Activated CD4-positive, alpha-beta memory T cell treated with anti-CD3 and anti-CD28 coated beads, Interleukin-2, amount 10 ng/mL, durations not matched to agents 7 days and 5 days (primary cell): ENCODE data around the gene CCNY. TPM values are rescaled to one million over a fixed set of nuclear protein-coding genes. Genes with fewer than 3 reads are reported as not detected.
"Not testable (repeated sequence)": the region's sequence is repeated elsewhere in the genome, so short reads cannot be mapped to it uniquely, and the experiment has no call there.

Experiments
- CTCF ChIA-PET: fragments of 350-600 bp; sonication (Branson Sonifier 250); formaldehyde crosslinking; loops from one replicate; lab custom pipeline; 2021; ENCODE audit warnings: antibody characterized with exemption, inconsistent platforms; lab: Charles Lee
- POLR2A ChIA-PET: fragments of 350-600 bp; sonication (Branson Sonifier 250); formaldehyde crosslinking; loops from one replicate; lab custom pipeline; 2021; ENCODE audit warnings: antibody characterized with exemption; lab: Charles Lee
- DNase-seq: peaks from one replicate; pipeline ENCODE4 v3.0.0-alpha.2; 2020
- H3K27ac Mint-ChIP-seq: one replicate; pipeline ENCODE4 v1.8.0; 2021; ENCODE audit warnings: mild to moderate bottlenecking, mixed read lengths
- H3K27me3 Mint-ChIP-seq: one replicate; pipeline ENCODE4 v1.8.0; 2021; ENCODE audit warnings: mixed read lengths
- H3K36me3 Mint-ChIP-seq: one replicate; pipeline ENCODE4 v1.8.0; 2021; ENCODE audit warnings: low read depth, mixed read lengths
- H3K4me1 Mint-ChIP-seq: one replicate; pipeline ENCODE4 v1.8.0; 2021; ENCODE audit warnings: mixed read lengths
- H3K4me3 Mint-ChIP-seq: one replicate; pipeline ENCODE4 v1.8.0; 2021; ENCODE audit warnings: mild to moderate bottlenecking, mixed read lengths
- H3K9me3 Mint-ChIP-seq: one replicate; pipeline ENCODE4 v1.8.0; 2021; ENCODE audit warnings: mixed read lengths
- total RNA-seq, 2 experiments: library from RNA; stranded (reverse); gene quantifications; one replicate each; pipeline ENCODE4 v1.2.3, GENCODE V29; 2021

CCNY gene
- total RNA-seq, 2 experiments from 2014 or later, result 49.3 to 56.7 TPM

DNA sequence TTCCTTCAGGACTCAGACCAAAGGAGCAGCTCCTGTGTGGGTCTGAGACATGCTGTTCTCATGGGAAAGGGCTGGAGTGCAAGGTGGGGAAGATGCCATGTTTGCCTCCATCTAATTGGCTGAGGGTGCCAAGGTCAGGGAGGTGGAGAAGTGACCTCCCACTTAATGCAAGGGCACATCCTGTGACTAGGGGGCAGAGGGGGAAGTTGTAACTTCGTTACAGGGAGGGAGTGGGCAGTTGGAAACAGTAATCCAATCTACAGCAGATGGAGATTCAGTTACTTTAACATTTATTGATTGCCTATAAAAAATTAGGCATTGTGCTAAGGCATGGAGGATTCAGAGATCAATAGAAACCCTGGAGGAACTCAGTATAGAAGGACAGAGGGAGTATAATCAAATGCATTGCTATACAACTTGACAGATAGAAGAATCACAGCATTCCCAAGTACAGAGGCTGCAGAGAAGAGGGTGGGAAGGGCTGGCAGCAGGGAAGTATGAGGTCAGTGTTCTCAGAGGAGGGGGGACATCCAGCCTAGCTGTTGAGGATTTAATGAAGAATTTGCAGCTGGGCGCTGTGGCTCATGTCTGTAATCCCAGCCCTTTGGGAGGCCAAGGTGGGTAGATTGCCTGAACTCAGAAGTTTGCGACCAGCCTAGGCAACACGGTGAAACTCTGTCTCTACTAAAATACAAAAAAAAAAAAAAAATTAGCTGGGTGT, 75.9 kb downstream of the CCNY start:
- Mint-ChIP-seq H3K27ac (no peak overlapping the region), H3K9me3 (no peaks in the 10 kb centered on the region), H3K4me3 (no peak overlapping the region), H3K36me3 (no peaks in the 10 kb centered on the region), H3K27me3 (no peaks in the 10 kb centered on the region), H3K4me1 (peaks cover 8% of the 10 kb centered on the region)
- ChIA-PET CTCF (no interaction called here), POLR2A (no interaction called here)
- DNase-seq, result no peak

DNA sequence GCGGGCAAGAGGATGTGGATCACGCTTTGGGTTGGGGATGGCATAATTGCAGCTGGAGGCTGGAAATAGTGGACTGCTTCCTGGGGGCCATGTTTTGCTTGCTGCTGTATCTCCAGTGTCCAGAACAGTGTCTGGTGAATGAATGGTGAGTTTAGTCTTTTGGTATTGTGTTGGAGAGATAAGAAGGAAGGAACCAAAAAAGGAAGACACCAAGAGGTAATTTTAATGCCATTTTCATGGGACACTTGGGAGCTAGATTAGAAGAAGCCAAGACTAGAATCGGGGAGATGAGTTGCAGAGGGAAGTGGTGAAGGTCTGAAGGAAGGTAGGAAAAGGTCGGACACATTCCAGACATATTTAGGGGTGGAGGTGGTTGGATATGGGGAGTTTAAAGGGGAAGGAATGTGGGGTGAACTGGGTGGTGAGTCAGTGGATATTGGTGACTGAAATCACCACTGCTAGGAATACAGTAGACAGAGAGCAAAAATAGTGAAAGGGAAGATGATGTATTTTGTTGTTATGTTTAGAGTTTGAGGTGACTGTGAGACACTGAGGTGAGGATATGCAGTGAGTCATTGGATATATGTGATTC, 76.7 kb downstream of the CCNY start:
- no peaks in the 10 kb centered on the region for H3K27me3 Mint-ChIP-seq
- H3K36me3 Mint-ChIP-seq, result no peaks in the 10 kb centered on the region
- H3K4me1 Mint-ChIP-seq, result peaks cover 3% of the 10 kb centered on the region
- H3K4me3 Mint-ChIP-seq, result no peak overlapping the region
- ChIA-PET CTCF (no interaction called here), POLR2A (no interaction called here)
- no peak for DNase-seq
- H3K9me3 Mint-ChIP-seq, result no peaks in the 10 kb centered on the region
- no peak overlapping the region for H3K27ac Mint-ChIP-seq

DNA sequence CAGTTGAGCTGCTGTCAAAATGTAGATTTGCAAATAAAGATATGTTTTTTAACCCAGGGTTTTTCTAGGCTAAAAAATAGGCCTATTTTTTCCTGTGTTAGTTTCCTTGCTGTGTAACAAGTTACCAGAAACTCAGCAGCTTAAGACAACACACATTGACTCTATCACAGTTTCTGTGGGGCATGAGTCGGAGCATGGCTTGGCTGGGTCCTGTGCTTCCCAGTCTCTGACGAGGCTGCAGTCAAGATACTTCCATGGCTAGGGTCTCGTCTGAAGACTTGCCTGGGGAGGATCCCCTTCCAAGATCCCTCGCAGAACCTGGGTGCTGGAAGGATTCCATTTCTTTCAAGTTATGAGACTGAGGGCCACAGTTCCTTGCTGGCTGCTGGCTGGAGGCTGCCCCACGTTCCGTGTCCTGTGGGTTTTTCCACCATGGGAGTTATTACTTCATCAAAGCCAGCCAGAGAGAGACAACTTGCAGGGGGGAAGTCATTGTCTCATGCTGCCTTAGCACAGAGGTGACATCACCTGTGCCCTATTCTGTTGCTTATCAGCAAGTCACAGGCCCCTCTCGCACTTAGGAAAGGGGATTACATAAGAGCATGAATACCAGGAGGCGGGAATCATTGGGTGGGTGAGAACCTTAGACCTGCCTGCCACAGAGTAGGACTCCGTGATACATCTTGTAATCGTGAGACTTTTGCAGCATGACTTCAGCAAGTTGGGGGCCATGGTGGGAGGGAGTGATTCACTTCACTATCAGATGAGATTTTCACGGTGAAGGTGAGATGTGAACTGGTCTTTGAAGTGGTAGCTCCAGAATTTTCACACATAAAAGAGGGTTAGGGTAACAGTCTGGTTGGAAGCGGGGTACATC, 77.9 kb downstream of the CCNY start:
- H3K27me3 Mint-ChIP-seq, result no peaks in the 10 kb centered on the region

DNA sequence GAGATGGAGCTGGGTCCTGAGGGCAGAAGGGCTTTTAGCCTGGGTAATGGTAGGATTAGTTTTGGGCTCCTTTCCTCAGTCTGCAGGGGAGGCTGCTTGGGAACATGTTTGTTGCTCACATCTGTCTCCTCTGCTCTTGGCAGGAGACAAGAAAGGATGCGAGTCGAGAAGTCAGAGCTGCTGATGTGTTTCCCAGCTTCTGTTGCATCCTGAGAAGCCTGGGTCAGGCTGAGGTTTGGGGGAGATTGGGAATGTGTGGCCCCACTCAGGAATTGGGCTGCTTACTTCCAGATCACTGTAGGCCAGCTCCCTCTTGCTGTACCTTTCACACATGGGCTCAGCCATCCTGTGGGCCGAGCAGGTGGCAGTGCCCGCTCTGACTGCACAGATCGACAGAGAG, 79.2 kb downstream of the CCNY start:
- H3K9me3 Mint-ChIP-seq, result no peaks in the 10 kb centered on the region
- H3K27ac Mint-ChIP-seq, result no peak overlapping the region
- no peak overlapping the region for H3K4me3 Mint-ChIP-seq
- ChIA-PET POLR2A (no interaction called here), CTCF (no interaction called here)
- no peak for DNase-seq
- H3K27me3 Mint-ChIP-seq, result no peaks in the 10 kb centered on the region
- H3K36me3 Mint-ChIP-seq, result no peaks in the 10 kb centered on the region
- no peaks in the 10 kb centered on the region for H3K4me1 Mint-ChIP-seq

More for the DNA sequence above, 77.9 kb downstream of the CCNY start:
- H3K4me3 Mint-ChIP-seq, result no peak overlapping the region
- ChIA-PET POLR2A (no interaction called here), CTCF (no interaction called here)
- peaks cover 2% of the 10 kb centered on the region for H3K4me1 Mint-ChIP-seq
- DNase-seq, result no peak
- no peaks in the 10 kb centered on the region for H3K36me3 Mint-ChIP-seq
- no peaks in the 10 kb centered on the region for H3K9me3 Mint-ChIP-seq
- H3K27ac Mint-ChIP-seq, result no peak overlapping the region

DNA sequence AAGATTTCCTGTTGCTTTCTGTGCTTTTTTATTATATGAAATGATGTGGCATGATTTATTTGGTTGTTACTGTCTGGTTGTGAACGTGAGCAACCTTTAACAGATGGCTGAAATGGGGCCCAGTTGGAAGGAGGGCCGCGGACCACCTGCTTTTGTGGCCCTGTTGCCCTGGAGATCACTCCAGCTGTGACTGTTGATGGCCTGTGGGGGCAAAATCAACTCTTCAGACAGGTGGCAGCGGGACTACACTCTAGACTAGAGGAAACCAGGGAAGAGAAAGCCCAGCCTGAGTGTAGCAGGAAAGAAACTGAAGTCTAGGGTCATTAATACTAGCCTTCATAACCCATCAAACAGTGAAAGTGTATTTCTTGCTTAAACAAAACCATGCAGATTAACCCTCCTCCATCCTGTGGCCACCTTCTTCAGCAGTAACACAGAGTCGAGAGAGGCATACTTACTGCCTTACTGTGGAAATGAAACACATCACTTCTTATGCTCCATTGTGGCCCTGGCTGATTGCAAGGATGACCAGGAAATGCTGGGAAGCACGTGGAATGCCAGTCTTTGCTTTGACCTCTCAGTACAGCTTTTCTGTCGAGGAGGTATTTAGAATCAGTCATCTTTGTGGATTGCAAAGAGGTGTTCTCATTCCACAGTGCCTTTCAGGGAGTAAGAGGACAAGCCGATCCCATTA, 80.5 kb downstream of the CCNY start:
- H3K36me3 Mint-ChIP-seq, result no peaks in the 10 kb centered on the region
- H3K27ac Mint-ChIP-seq, result no peak overlapping the region
- POLR2A ChIA-PET, result no interaction called here
- DNase-seq, result no peak
- H3K27me3 Mint-ChIP-seq, result no peaks in the 10 kb centered on the region
- H3K4me1 Mint-ChIP-seq, result no peaks in the 10 kb centered on the region
- H3K9me3 Mint-ChIP-seq, result no peaks in the 10 kb centered on the region
- H3K4me3 Mint-ChIP-seq, result no peak overlapping the region
- CTCF ChIA-PET, result no interaction called here

DNA sequence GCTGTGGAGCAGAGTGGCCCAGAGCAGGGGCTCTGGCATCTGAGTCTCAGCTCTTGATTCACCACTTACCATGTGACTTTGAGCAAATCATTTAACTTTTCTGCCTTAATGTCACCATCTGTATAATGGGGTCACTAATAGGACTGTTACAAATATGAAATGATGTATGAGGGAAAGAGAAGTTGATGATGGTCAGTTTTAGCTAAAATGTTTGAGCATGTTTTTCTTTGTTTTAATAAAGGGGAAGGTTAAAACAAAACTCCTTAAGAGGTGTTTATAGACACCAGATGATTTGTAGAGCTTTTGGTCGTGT, 81.0 kb downstream of the CCNY start:
- ChIA-PET CTCF (no interaction called here), POLR2A (no interaction called here)
- H3K27ac Mint-ChIP-seq, result no peak overlapping the region
- no peaks in the 10 kb centered on the region for H3K36me3 Mint-ChIP-seq
- H3K27me3 Mint-ChIP-seq, result no peaks in the 10 kb centered on the region
- H3K4me1 Mint-ChIP-seq, result no peaks in the 10 kb centered on the region
- no peak overlapping the region for H3K4me3 Mint-ChIP-seq
- no peak for DNase-seq
- no peaks in the 10 kb centered on the region for H3K9me3 Mint-ChIP-seq

DNA sequence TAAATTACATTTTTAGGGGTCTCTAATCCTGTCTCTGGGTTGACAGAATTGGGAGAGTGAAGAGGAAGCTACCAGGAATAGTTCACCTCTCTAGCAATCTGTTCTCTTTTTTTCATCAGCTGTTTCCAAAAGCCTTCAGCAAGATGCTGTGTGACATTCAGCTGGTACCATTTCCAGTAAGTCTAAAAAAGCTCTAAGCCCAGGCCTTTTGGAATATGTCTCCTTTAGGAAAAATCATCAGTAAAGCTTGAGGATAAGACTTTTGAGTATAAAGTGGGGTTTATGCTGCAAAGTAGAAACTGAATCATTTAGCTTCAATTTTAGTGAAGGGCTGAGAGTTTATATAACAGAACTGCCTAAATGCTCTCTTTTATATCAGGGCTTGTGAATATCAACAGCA, 81.5 kb downstream of the CCNY start:
- H3K4me3 Mint-ChIP-seq, result no peak overlapping the region
- ChIA-PET POLR2A (no interaction called here), CTCF (no interaction called here)
- no peak overlapping the region for H3K27ac Mint-ChIP-seq
- H3K4me1 Mint-ChIP-seq, result no peaks in the 10 kb centered on the region
- H3K9me3 Mint-ChIP-seq, result no peaks in the 10 kb centered on the region
- no peaks in the 10 kb centered on the region for H3K27me3 Mint-ChIP-seq
- DNase-seq, result no peak
- H3K36me3 Mint-ChIP-seq, result no peaks in the 10 kb centered on the region

DNA sequence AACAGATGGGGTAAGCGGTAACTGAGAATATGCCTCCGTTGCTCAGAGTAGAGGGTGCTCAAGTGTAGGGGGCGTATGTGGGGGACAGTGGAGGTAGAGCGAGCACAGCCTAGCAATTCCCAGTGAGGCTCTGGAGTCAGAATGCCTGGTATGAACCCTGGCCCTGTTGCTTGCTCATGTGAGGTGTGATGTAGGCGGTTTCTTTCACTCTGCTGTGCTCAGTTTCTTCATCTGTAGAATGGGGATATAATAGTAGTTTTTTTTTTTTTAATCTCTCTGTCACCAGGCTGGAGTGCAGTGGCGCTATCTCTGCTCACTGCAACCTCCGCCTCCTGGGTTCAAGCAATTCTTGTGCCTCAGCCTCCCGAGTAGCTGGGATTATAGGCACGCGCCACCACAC, 82.3 kb downstream of the CCNY start:
- H3K9me3 Mint-ChIP-seq, POLR2A ChIA-PET, H3K4me3 Mint-ChIP-seq, H3K27me3 Mint-ChIP-seq, H3K4me1 Mint-ChIP-seq, DNase-seq, H3K36me3 Mint-ChIP-seq, CTCF ChIA-PET, H3K27ac Mint-ChIP-seq: not testable (repeated sequence)

DNA sequence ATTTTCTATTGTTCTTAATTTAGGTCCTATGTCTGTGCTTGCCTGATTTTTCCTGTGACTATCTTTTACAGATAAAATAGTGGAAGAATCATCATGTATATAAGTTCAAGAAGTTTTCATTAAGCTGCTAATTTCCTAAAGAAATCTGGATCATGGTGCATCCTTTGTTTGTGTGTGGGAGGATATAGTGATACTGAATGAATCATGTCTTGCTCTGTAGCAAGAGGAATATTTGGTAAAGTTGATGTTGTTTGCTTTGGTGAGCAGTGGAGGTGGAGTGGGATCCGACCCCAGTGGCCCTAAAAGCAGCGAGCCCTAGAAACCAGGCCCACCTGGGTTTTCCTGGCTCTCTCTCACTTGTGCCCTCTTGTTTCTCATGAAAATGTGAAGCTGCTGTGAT, 83.7 kb downstream of the CCNY start:
- H3K27ac Mint-ChIP-seq, result no peak overlapping the region
- H3K9me3 Mint-ChIP-seq, result no peaks in the 10 kb centered on the region
- H3K4me3 Mint-ChIP-seq, result no peak overlapping the region
- H3K4me1 Mint-ChIP-seq, result no peaks in the 10 kb centered on the region
- POLR2A ChIA-PET, result no interaction called here
- CTCF ChIA-PET, result no interaction called here
- DNase-seq, result no peak
- H3K27me3 Mint-ChIP-seq, result no peaks in the 10 kb centered on the region
- H3K36me3 Mint-ChIP-seq, result no peaks in the 10 kb centered on the region

DNA sequence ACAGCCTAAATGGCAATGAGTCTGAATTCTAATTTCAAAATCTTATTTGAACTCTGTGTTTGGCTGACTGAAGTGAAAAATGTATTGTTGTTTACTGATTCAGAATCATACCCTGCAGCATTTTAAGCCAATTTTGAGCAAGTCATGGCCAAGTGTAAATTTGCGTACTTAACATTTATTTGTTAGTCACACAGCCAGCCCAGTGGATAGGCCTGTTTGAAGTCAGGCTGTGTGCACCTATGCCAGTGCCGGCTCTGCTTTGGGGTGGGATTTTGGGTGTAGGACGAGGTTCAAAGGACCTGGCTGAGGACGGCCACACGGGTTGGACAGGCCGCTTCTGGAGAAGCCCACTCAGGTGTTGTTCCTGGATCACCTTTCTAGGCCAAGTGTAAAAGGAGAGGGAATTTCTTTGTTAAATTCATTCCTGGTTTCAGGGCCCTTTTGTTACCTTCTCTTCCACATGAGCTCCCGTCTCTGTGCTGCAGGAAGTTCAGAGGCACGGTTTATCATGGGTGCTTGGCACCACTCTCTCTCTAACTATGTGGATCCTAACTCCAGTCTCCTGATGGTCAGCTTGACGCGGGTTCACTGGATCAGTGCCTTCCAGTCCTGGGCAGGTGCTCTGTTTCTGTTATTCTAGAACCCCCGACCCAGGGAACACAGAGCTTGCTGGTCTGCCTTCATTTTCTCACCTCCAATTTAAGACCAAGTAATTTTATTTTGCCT, 84.7 kb downstream of the CCNY start:
- Mint-ChIP-seq H3K4me1 (no peaks in the 10 kb centered on the region), H3K27ac (no peak overlapping the region), H3K9me3 (no peaks in the 10 kb centered on the region), H3K27me3 (no peaks in the 10 kb centered on the region), H3K4me3 (no peak overlapping the region), H3K36me3 (peaks cover under 1% of the 10 kb centered on the region)
- POLR2A ChIA-PET, result no interaction called here
- no peak for DNase-seq
- CTCF ChIA-PET, result no interaction called here

DNA sequence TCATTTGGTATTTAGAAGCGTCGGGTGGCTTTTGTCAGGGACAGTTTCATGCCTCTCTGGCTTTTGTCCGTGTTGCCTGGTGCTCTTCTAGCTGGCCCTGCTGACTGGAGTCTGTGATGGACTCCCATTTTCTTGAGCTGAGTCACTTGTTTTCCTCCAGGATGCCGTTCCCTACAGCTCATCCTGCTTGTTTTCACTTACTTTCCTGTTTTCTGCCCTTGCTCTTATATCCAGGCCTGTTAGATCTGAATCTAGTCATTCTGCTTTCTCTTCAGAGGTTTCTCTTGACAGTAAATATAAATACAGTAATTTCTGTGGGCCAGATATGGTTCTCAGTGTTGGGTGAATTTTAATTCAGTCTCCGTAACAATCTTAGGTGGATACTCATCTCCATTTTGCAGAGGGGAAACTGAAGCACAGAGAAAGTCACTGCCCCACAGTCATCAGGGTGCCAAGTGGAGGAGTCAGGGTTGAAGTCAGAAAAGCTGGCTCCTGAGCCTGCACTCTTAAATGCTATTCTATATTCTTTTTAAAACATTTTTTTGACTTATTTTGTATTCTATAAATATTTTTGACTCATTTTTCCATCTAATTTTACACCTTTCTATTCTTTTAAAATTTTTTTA, 85.4 kb downstream of the CCNY start:
- ChIA-PET CTCF (interaction anchor here (0.5 kb wide), 1 partner anchor 181 kb away, joined by 3 read pairs; no protein-coding TSS in a partner anchor), POLR2A (no interaction called here)
- Mint-ChIP-seq H3K36me3 (peaks cover 2% of the 10 kb centered on the region), H3K27ac (no peak overlapping the region), H3K4me3 (no peak overlapping the region), H3K4me1 (no peaks in the 10 kb centered on the region), H3K9me3 (no peaks in the 10 kb centered on the region), H3K27me3 (no peaks in the 10 kb centered on the region)
- DNase-seq, result no peak

DNA sequence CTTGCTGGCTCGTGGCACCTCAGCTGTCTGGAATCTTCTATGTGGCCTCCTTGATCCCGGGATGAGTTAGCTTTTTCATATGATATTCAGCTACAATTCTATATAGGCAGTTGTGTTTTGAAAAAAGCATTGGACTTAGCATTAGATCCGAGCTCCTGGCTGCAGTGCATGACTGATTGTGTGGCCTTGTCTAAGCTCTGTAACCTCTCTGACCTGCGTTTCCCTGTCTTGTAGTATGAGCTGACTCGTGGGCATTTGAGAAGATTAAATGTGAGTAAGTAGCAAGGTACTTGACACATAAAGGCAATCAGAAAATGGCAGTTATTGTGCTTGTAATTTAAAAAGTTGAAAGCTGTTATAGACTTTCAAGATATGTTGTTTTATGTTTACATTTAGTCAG, 85.9 kb downstream of the CCNY start:
- H3K27ac Mint-ChIP-seq, result no peak overlapping the region
- peaks cover 2% of the 10 kb centered on the region for H3K36me3 Mint-ChIP-seq
- no peak for DNase-seq
- no peaks in the 10 kb centered on the region for H3K4me1 Mint-ChIP-seq
- H3K27me3 Mint-ChIP-seq, result no peaks in the 10 kb centered on the region
- H3K4me3 Mint-ChIP-seq, result no peak overlapping the region
- no peaks in the 10 kb centered on the region for H3K9me3 Mint-ChIP-seq
- CTCF ChIA-PET, result interaction anchor here (0.5 kb wide), 1 partner anchor 182 kb away, joined by 3 read pairs; no protein-coding TSS in a partner anchor
- POLR2A ChIA-PET, result no interaction called here
